ENCODE measurements around the gene SPEM1. TPM values are rescaled to one million over a fixed set of nuclear protein-coding genes. Genes with fewer than 3 reads are reported as not detected.

SPEM1 gene
- polyA plus RNA-seq, 1 donor (not counting 4 experiments of a cell fraction or from before 2014, with no cell fraction given), result not detected

GRCh38 chr17:7426896-7427489 lies 6.9 kb downstream of the SPEM1 start:
- no peaks in the 10 kb centered on the region for H3K9me1 ChIP-seq (ENCODE audit: control insufficient read depth, extremely low read depth, insufficient read depth, low read length)
- no peak for DNase-seq (ENCODE audit: low read depth, low spot score)
- FAIRE-seq, result no peak
- dilution Hi-C loops (cut with MboI; ENCODE audit: extremely low pct_ligation_motif_present, low sequenced_read_pairs), result no loop called here
- no peak overlapping the region for H3K27ac ChIP-seq (ENCODE audit: control insufficient read depth, insufficient read depth, low read length)
- TF ChIP-seq CTCF (optimal IDR thresholded peaks at IDR 0.05 in 1 of 3, IDR thresholded peaks at IDR 0.05 in 1 of 3, conservative IDR thresholded peaks at IDR 0.05 in 1 of 3; ENCODE audit: extremely low read depth in 1 of 3, insufficient read depth in 2 of 3, low read length in 3 of 3) (no peak), EZH2 (IDR thresholded peaks at IDR 0.05; ENCODE audit: low read length) (no peak)
- no peak overlapping the region for H3K4me3 ChIP-seq (ENCODE audit: control insufficient read depth in 2 of 3, extremely low read depth in 1 of 3, insufficient read depth in 2 of 3, low read depth in 1 of 3, low read length in 3 of 3)
- no peaks in the 10 kb centered on the region for H3K36me3 ChIP-seq (ENCODE audit: control insufficient read depth in 2 of 2, extremely low read depth in 1 of 2, insufficient read depth in 2 of 2, low read length in 2 of 2)
- H3K4me1 ChIP-seq (ENCODE audit: control insufficient read depth, extremely low read depth, insufficient read depth, low read length), result no peaks in the 10 kb centered on the region
- no peak overlapping the region for H2AFZ ChIP-seq (ENCODE audit: control insufficient read depth, low read length)
- H3K27me3 ChIP-seq (ENCODE audit: control insufficient read depth, extremely low read depth, insufficient read depth, low read length), result no peaks in the 10 kb centered on the region
- H4K20me1 ChIP-seq (ENCODE audit: control insufficient read depth, extremely low read depth, insufficient read depth, low read length), result no peaks in the 10 kb centered on the region
- no peaks in the 10 kb centered on the region for H3K9me3 ChIP-seq (ENCODE audit: control insufficient read depth, low read depth, low read length)
- no peak overlapping the region for H3K9ac ChIP-seq (ENCODE audit: control insufficient read depth, extremely low read depth, insufficient read depth, low read length)
- H3K79me2 ChIP-seq (ENCODE audit: control insufficient read depth, insufficient read depth, low read length), result no peaks in the 10 kb centered on the region
- no peak overlapping the region for H3K4me2 ChIP-seq (ENCODE audit: control insufficient read depth, extremely low read depth, insufficient read depth, low read depth, low read length)

GRCh38 chr17:7427549-7427948 lies 7.4 kb downstream of the SPEM1 start:
- H3K79me2 ChIP-seq (ENCODE audit: control insufficient read depth, insufficient read depth, low read length), result no peaks in the 10 kb centered on the region
- H3K4me2 ChIP-seq (ENCODE audit: control insufficient read depth, extremely low read depth, insufficient read depth, low read depth, low read length), result no peak overlapping the region
- no peak for FAIRE-seq
- TF ChIP-seq EZH2 (IDR thresholded peaks at IDR 0.05; ENCODE audit: low read length), result no peak
- H4K20me1 ChIP-seq (ENCODE audit: control insufficient read depth, extremely low read depth, insufficient read depth, low read length), result no peaks in the 10 kb centered on the region
- no peaks in the 10 kb centered on the region for H3K9me3 ChIP-seq (ENCODE audit: control insufficient read depth, low read depth, low read length)
- H3K4me1 ChIP-seq (ENCODE audit: control insufficient read depth, extremely low read depth, insufficient read depth, low read length), result no peaks in the 10 kb centered on the region
- H3K27me3 ChIP-seq (ENCODE audit: control insufficient read depth, extremely low read depth, insufficient read depth, low read length), result no peaks in the 10 kb centered on the region
- no peak overlapping the region for H3K9ac ChIP-seq (ENCODE audit: control insufficient read depth, extremely low read depth, insufficient read depth, low read length)
- H3K9me1 ChIP-seq (ENCODE audit: control insufficient read depth, extremely low read depth, insufficient read depth, low read length), result no peaks in the 10 kb centered on the region
- no peak overlapping the region for H3K4me3 ChIP-seq (ENCODE audit: control insufficient read depth in 2 of 3, extremely low read depth in 1 of 3, insufficient read depth in 2 of 3, low read depth in 1 of 3, low read length in 3 of 3)
- dilution Hi-C loops (cut with MboI; ENCODE audit: extremely low pct_ligation_motif_present, low sequenced_read_pairs), result no loop called here
- DNase-seq (ENCODE audit: low read depth, low spot score), result no peak
- H3K27ac ChIP-seq (ENCODE audit: control insufficient read depth, insufficient read depth, low read length), result no peak overlapping the region
- no peak overlapping the region for H2AFZ ChIP-seq (ENCODE audit: control insufficient read depth, low read length)
- H3K36me3 ChIP-seq (ENCODE audit: control insufficient read depth in 2 of 2, extremely low read depth in 1 of 2, insufficient read depth in 2 of 2, low read length in 2 of 2), result no peaks in the 10 kb centered on the region

GRCh38 chr17:7428557-7428956 lies 8.4 kb downstream of the SPEM1 start, which contains the start of gene SPEM3:
SPEM3 (plus strand) TSS chr17:7428857; CDS start chr17:7428903, 46 bp downstream.
- H3K27me3 ChIP-seq (ENCODE audit: control insufficient read depth, extremely low read depth, insufficient read depth, low read length), result no peaks in the 10 kb centered on the region
- H3K4me2 ChIP-seq (ENCODE audit: control insufficient read depth, extremely low read depth, insufficient read depth, low read depth, low read length), result no peak within 1 kb of the TSS
- no peak for FAIRE-seq
- no peak for DNase-seq (ENCODE audit: low read depth, low spot score)
- dilution Hi-C loops (cut with MboI; ENCODE audit: extremely low pct_ligation_motif_present, low sequenced_read_pairs), result no loop called here
- no peak within 1 kb of the TSS for H3K9ac ChIP-seq (ENCODE audit: control insufficient read depth, extremely low read depth, insufficient read depth, low read length)
- no peak within 1 kb of the TSS for H2AFZ ChIP-seq (ENCODE audit: control insufficient read depth, low read length)
- H3K9me1 ChIP-seq (ENCODE audit: control insufficient read depth, extremely low read depth, insufficient read depth, low read length), result no peaks in the 10 kb centered on the region
- no peaks in the 10 kb centered on the region for H3K79me2 ChIP-seq (ENCODE audit: control insufficient read depth, insufficient read depth, low read length)
- H3K9me3 ChIP-seq (ENCODE audit: control insufficient read depth, low read depth, low read length), result no peaks in the 10 kb centered on the region
- no peak within 1 kb of the TSS for H3K27ac ChIP-seq (ENCODE audit: control insufficient read depth, insufficient read depth, low read length)
- no peaks in the 10 kb centered on the region for H3K36me3 ChIP-seq (ENCODE audit: control insufficient read depth in 2 of 2, extremely low read depth in 1 of 2, insufficient read depth in 2 of 2, low read length in 2 of 2)
- TF ChIP-seq CTCF (optimal IDR thresholded peaks at IDR 0.05 in 1 of 3, IDR thresholded peaks at IDR 0.05 in 1 of 3, conservative IDR thresholded peaks at IDR 0.05 in 1 of 3; ENCODE audit: extremely low read depth in 1 of 3, insufficient read depth in 2 of 3, low read length in 3 of 3), result no peak
- TF ChIP-seq EZH2 (IDR thresholded peaks at IDR 0.05; ENCODE audit: low read length), result no peak
- no peak within 1 kb of the TSS for H3K4me3 ChIP-seq (ENCODE audit: control insufficient read depth in 2 of 3, extremely low read depth in 1 of 3, insufficient read depth in 2 of 3, low read depth in 1 of 3, low read length in 3 of 3)
- H4K20me1 ChIP-seq (ENCODE audit: control insufficient read depth, extremely low read depth, insufficient read depth, low read length), result no peaks in the 10 kb centered on the region
- H3K4me1 ChIP-seq (ENCODE audit: control insufficient read depth, extremely low read depth, insufficient read depth, low read length), result no peaks in the 10 kb centered on the region

All from keratinocyte (primary cell).